ENCODE data around the gene NVL. TPM values are rescaled to one million over a fixed set of nuclear protein-coding genes. Genes with fewer than 3 reads are reported as not detected.

NVL gene
- total RNA-seq, 1 experiment from 2014 or later, result 33.4 TPM

DNA sequence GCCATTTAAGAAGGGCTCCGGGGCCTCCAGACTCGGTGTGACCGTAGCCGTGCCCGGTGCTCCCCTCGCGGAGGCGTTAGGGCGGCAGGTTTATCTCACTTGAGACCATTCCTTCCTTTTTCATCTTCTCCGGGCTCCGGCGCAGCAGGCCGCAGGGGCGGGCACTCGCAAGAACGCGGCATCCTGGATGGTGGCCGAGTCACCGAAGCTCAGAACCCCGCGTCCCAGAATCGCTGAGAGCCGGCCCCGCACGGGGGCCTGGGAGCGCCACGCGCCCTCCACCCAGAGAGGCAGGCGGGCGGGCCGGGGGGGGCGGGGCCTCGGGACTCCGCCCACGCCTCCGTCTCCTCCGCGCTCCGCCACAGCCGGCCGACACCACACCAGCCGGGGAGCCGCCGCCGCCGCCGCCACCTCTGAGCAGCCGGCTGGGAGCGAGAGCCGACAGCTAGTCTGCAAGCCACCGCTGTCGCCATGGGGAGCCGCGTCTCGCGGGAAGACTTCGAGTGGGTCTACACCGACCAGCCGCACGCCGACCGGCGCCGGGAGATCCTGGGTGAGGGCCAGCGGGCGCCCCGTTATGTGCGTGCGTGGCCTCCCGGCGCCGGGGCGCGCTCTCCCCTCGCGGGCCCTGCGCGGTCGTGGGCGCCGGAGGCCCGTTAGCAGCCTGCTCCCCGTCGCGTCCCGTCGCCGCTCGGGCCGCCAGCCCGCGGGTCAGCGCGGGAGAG lies 146.9 kb downstream of the NVL start, which contains the start of gene DEGS1 (continued):
- no peak for TF ChIP-seq ZBTB43 (CRISPR knock-in tag; IDR thresholded peaks at IDR 0.05)
- TF ChIP-seq SP1 (CRISPR knock-in tag; conservative IDR thresholded peaks at IDR 0.05), result peak; percentile 72
- TF ChIP-seq, protein P1, sequence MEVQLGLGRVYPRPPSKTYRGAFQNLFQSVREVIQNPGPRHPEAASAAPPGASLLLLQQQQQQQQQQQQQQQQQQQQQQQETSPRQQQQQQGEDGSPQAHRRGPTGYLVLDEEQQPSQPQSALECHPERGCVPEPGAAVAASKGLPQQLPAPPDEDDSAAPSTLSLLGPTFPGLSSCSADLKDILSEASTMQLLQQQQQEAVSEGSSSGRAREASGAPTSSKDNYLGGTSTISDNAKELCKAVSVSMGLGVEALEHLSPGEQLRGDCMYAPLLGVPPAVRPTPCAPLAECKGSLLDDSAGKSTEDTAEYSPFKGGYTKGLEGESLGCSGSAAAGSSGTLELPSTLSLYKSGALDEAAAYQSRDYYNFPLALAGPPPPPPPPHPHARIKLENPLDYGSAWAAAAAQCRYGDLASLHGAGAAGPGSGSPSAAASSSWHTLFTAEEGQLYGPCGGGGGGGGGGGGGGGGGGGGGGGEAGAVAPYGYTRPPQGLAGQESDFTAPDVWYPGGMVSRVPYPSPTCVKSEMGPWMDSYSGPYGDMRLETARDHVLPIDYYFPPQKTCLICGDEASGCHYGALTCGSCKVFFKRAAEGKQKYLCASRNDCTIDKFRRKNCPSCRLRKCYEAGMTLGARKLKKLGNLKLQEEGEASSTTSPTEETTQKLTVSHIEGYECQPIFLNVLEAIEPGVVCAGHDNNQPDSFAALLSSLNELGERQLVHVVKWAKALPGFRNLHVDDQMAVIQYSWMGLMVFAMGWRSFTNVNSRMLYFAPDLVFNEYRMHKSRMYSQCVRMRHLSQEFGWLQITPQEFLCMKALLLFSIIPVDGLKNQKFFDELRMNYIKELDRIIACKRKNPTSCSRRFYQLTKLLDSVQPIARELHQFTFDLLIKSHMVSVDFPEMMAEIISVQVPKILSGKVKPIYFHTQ (CRISPR knock-in tag; IDR thresholded peaks at IDR 0.05), result no peak
- no peak; the same call in 1 of the 2 replicates for TF ChIP-seq ZNF232 (CRISPR knock-in tag; IDR thresholded peaks at IDR 0.05)
- TF ChIP-seq USF1 (CRISPR knock-in tag; IDR thresholded peaks at IDR 0.05), result no peak
- TF ChIP-seq FOXK1 (CRISPR knock-in tag; IDR thresholded peaks at IDR 0.05), result peak; percentile 28; the same call in 1 of the 2 replicates
- no peak for TF ChIP-seq NFYB (CRISPR knock-in tag; conservative IDR thresholded peaks at IDR 0.05; ENCODE audit: low read depth)
- no peak for TF ChIP-seq MLX (CRISPR knock-in tag; IDR thresholded peaks at IDR 0.05)
- TF ChIP-seq, protein P2, sequence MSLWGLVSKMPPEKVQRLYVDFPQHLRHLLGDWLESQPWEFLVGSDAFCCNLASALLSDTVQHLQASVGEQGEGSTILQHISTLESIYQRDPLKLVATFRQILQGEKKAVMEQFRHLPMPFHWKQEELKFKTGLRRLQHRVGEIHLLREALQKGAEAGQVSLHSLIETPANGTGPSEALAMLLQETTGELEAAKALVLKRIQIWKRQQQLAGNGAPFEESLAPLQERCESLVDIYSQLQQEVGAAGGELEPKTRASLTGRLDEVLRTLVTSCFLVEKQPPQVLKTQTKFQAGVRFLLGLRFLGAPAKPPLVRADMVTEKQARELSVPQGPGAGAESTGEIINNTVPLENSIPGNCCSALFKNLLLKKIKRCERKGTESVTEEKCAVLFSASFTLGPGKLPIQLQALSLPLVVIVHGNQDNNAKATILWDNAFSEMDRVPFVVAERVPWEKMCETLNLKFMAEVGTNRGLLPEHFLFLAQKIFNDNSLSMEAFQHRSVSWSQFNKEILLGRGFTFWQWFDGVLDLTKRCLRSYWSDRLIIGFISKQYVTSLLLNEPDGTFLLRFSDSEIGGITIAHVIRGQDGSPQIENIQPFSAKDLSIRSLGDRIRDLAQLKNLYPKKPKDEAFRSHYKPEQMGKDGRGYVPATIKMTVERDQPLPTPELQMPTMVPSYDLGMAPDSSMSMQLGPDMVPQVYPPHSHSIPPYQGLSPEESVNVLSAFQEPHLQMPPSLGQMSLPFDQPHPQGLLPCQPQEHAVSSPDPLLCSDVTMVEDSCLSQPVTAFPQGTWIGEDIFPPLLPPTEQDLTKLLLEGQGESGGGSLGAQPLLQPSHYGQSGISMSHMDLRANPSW (CRISPR knock-in tag; conservative IDR thresholded peaks at IDR 0.05; ENCODE audit: low read depth), result no peak

DNA sequence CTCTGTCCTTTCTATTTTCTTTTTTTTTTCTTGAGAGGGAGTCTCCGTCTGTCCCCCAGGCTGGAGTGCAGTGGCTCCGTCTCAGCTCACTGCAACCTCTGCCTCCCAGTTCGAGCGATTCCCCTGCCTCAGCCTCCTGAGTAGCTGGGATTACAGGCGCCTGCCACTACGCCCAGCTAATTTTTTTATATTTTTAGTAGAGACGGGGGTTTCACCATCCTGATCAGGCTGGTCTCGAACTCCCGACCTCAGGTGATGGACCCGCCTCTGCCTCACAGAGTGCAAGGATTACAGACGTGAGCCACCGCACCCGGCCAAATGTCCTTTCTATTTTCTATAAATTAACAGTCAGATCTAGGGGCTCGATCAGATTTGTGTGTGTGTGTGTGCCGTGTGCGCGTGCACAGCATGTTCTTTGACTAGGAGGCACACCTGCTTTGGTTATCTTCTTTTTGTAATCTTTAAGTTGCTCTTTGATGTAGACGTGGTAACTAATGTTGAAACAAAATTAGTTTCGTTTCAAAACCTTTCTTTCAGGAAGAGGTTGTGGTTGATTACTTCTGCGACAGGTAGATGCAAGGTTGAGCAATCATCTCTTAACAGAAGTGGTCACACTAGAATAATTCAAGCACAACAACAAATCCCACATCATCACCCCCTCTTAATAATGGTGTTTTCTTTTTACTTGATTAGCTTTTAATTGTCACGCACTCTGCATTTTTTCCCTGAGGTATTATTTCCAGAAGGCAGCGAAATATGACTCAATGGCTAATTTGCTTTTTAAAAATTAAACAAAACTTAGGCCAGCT lies 147.7 kb downstream of the NVL start:
- ATAC-seq (no peak), DNase-seq (ENCODE audit: low spot score) (no peak)
- Mint-ChIP-seq H3K27ac (peak overlapping the region; percentile 69), H3K36me3 (peaks cover 8% of the 10 kb centered on the region), H3K4me3 (peak overlapping the region; percentile 78), H3K4me1 (peaks cover 31% of the 10 kb centered on the region), H3K27me3 (ENCODE audit: low read depth) (no peaks in the 10 kb centered on the region; the same call in 1 of the 2 replicates), H3K9me3 (no peaks in the 10 kb centered on the region)
- ChIA-PET POLR2A (interaction anchor here (0.9 to 1.6 kb wide), 3 partner anchors 8 to 336 kb away, joined by 3 to 7 read pairs (median 4); partner anchors contain the start of gene TP53BP2), CTCF (interaction anchor here (1.0 to 1.5 kb wide), 2 partner anchors 29 to 486 kb away, joined by 3 to 10 read pairs; no protein-coding TSS in a partner anchor)
- TF ChIP-seq ATF2 (CRISPR knock-in tag; IDR thresholded peaks at IDR 0.05; ENCODE audit: borderline replicate concordance, low read depth), result no peak
- TF ChIP-seq ZNF532 (CRISPR knock-in tag; IDR thresholded peaks at IDR 0.05; ENCODE audit: borderline replicate concordance), result no peak
- no peak for TF ChIP-seq TEAD4 (CRISPR knock-in tag; IDR thresholded peaks at IDR 0.05)
- TF ChIP-seq, protein P3, sequence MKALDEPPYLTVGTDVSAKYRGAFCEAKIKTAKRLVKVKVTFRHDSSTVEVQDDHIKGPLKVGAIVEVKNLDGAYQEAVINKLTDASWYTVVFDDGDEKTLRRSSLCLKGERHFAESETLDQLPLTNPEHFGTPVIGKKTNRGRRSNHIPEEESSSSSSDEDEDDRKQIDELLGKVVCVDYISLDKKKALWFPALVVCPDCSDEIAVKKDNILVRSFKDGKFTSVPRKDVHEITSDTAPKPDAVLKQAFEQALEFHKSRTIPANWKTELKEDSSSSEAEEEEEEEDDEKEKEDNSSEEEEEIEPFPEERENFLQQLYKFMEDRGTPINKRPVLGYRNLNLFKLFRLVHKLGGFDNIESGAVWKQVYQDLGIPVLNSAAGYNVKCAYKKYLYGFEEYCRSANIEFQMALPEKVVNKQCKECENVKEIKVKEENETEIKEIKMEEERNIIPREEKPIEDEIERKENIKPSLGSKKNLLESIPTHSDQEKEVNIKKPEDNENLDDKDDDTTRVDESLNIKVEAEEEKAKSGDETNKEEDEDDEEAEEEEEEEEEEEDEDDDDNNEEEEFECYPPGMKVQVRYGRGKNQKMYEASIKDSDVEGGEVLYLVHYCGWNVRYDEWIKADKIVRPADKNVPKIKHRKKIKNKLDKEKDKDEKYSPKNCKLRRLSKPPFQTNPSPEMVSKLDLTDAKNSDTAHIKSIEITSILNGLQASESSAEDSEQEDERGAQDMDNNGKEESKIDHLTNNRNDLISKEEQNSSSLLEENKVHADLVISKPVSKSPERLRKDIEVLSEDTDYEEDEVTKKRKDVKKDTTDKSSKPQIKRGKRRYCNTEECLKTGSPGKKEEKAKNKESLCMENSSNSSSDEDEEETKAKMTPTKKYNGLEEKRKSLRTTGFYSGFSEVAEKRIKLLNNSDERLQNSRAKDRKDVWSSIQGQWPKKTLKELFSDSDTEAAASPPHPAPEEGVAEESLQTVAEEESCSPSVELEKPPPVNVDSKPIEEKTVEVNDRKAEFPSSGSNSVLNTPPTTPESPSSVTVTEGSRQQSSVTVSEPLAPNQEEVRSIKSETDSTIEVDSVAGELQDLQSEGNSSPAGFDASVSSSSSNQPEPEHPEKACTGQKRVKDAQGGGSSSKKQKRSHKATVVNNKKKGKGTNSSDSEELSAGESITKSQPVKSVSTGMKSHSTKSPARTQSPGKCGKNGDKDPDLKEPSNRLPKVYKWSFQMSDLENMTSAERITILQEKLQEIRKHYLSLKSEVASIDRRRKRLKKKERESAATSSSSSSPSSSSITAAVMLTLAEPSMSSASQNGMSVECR (CRISPR knock-in tag; IDR thresholded peaks at IDR 0.05; ENCODE audit: borderline replicate concordance), result no peak
- no peak for TF ChIP-seq FOXK1 (CRISPR knock-in tag; IDR thresholded peaks at IDR 0.05)

Data from WTC11 (cell line).